Activated CD4-positive, CD25-positive, alpha-beta regulatory T cell treated with anti-CD3 and anti-CD28 coated beads, Interleukin-2, amount 50 U/mL, for 72 hours (primary cell): ENCODE measurements around the gene PAM16.
A peak's percentile ranks its signal among the peaks of the same experiment; 100 is the strongest.

ENCODE experiments used
- DNase-seq: peaks from one replicate; pipeline ENCODE4 v3.0.0; 2021

Gene PAM16

GRCh38 chr16:4332623-4333307, 18.4 kb downstream of the PAM16 start:
- no peak for DNase-seq

GRCh38 chr16:4332083-4332482, 19.0 kb downstream of the PAM16 start:
- DNase-seq = no peak

GRCh38 chr16:4330277-4330874, 20.7 kb downstream of the PAM16 start:
- peak; percentile 82 for DNase-seq

- no peak for DNase-seq
These were observed 22.0 kb downstream of the PAM16 start for GRCh38 chr16:4328782-4329775.

GRCh38 chr16:4328046-4328781, 22.9 kb downstream of the PAM16 start:
- no peak for DNase-seq

GRCh38 chr16:4327386-4328045, 23.6 kb downstream of the PAM16 start:
- no peak for DNase-seq

- no peak for DNase-seq
These were observed 25.8 kb downstream of the PAM16 start for GRCh38 chr16:4325253-4325758.

- DNase-seq = no peak
These were observed 26.4 kb downstream of the PAM16 start for GRCh38 chr16:4324492-4325252.

GRCh38 chr16:4323845-4324488, 27.2 kb downstream of the PAM16 start:
- no peak for DNase-seq

GRCh38 chr16:4323071-4323844, 27.9 kb downstream of the PAM16 start:
- DNase-seq = no peak

GRCh38 chr16:4322121-4323052, 28.7 kb downstream of the PAM16 start:
- no peak for DNase-seq

GRCh38 chr16:4321286-4322120, 29.6 kb downstream of the PAM16 start:
- no peak for DNase-seq

GRCh38 chr16:4320571-4321137, 30.5 kb downstream of the PAM16 start:
- no peak for DNase-seq

- no peak for DNase-seq
These were observed 31.4 kb downstream of the PAM16 start for GRCh38 chr16:4319454-4320421.

GRCh38 chr16:4318967-4319366, 32.2 kb downstream of the PAM16 start:
- no peak for DNase-seq

GRCh38 chr16:4318451-4318910, 32.6 kb downstream of the PAM16 start:
- no peak for DNase-seq
